Measurements from ENCODE around the gene TEKT2.

Gene TEKT2

DNA sequence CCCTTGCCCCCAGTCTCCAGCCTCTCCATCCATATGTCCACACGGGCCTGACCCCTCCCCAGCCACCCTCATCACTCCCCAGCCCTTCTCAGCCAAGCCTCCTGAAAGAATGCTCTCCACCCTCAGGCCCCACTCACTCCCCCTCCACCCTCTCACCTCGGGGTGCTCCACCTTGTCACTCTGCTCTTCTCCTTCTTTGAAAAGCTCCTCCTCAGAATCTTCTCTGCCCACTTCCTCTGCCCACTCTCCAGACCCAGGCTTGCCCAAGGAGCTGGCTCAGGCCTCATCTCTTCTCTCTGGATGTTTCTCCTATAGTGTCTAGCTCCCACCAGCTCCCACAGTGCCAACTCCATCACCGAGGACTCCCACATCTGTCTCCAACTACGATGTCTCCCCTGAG, 27.3 kb downstream of the TEKT2 start:
- Histone ChIP-seq H3K27me3 (ENCODE audit: insufficient read depth, low read length, poor library complexity, severe bottlenecking) (no peaks in the 10 kb centered on the region), H3K4me2 (ENCODE audit: low read depth, low read length, poor library complexity, severe bottlenecking) (no peak overlapping the region), H3K4me3 (ENCODE audit: low read length, poor library complexity, severe bottlenecking) (no peak overlapping the region), H3K9me2 (replicated peaks; ENCODE audit: low read depth, low read length) (no peaks in the 10 kb centered on the region), H3K9me3 (ENCODE audit: insufficient read depth, low read depth, low read length) (no peaks in the 10 kb centered on the region), H3F3A (ENCODE audit: low read depth) (no peaks in the 10 kb centered on the region), H3K79me2 (ENCODE audit: insufficient read depth, low read length) (no peaks in the 10 kb centered on the region), H3K4me1 (ENCODE audit: insufficient read depth, low read length, poor library complexity, severe bottlenecking) (peaks cover 38% of the 10 kb centered on the region), H3K9ac (ENCODE audit: low read depth, low read length, poor library complexity, severe bottlenecking) (no peak overlapping the region), H4K20me1 (ENCODE audit: insufficient read depth, low read length, poor library complexity, severe bottlenecking) (no peaks in the 10 kb centered on the region), H3K36me3 (ENCODE audit: insufficient read depth, low read length) (no peaks in the 10 kb centered on the region), H2AFZ (ENCODE audit: low read length) (no peak overlapping the region)
- TF ChIP-seq EZH2phosphoT487 (IDR thresholded peaks at IDR 0.05; ENCODE audit: borderline replicate concordance): no peak
- TF ChIP-seq, protein P1, sequence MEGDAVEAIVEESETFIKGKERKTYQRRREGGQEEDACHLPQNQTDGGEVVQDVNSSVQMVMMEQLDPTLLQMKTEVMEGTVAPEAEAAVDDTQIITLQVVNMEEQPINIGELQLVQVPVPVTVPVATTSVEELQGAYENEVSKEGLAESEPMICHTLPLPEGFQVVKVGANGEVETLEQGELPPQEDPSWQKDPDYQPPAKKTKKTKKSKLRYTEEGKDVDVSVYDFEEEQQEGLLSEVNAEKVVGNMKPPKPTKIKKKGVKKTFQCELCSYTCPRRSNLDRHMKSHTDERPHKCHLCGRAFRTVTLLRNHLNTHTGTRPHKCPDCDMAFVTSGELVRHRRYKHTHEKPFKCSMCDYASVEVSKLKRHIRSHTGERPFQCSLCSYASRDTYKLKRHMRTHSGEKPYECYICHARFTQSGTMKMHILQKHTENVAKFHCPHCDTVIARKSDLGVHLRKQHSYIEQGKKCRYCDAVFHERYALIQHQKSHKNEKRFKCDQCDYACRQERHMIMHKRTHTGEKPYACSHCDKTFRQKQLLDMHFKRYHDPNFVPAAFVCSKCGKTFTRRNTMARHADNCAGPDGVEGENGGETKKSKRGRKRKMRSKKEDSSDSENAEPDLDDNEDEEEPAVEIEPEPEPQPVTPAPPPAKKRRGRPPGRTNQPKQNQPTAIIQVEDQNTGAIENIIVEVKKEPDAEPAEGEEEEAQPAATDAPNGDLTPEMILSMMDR (conservative IDR thresholded peaks at IDR 0.05; ENCODE audit: low read length): no peak

DNA sequence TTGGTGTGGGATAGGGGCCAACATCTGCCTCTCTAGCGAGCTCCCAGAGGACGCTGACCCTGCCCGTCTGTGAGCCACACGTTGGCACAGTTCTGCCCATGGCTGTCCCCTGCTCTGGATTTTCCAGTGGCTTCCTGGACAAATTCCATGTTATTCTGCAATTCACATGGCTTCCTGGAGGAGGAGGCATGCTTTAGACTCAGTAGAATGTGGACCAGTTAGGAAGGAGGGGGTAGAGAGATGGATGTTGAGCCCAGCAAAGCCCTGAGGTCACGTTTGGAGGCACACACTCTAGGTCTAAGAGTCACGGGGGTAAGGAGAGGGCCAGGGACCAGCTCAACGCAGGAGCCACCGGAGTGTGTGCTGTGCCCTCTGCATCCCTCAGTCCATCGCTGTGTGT, 28.9 kb downstream of the TEKT2 start:
- no peaks in the 10 kb centered on the region for H3F3A ChIP-seq (ENCODE audit: low read depth)
- H3K36me3 ChIP-seq (ENCODE audit: insufficient read depth, low read length): no peaks in the 10 kb centered on the region
- H3K9me2 ChIP-seq (replicated peaks; ENCODE audit: low read depth, low read length): no peaks in the 10 kb centered on the region
- H2AFZ ChIP-seq (ENCODE audit: low read length): no peak overlapping the region
- no peak overlapping the region for H3K4me3 ChIP-seq (ENCODE audit: low read length, poor library complexity, severe bottlenecking)
- H3K9me3 ChIP-seq (ENCODE audit: insufficient read depth, low read depth, low read length): no peaks in the 10 kb centered on the region
- H3K9ac ChIP-seq (ENCODE audit: low read depth, low read length, poor library complexity, severe bottlenecking): no peak overlapping the region
- H3K79me2 ChIP-seq (ENCODE audit: insufficient read depth, low read length): no peaks in the 10 kb centered on the region
- H3K27me3 ChIP-seq (ENCODE audit: insufficient read depth, low read length, poor library complexity, severe bottlenecking): no peaks in the 10 kb centered on the region
- no peak overlapping the region for H3K4me2 ChIP-seq (ENCODE audit: low read depth, low read length, poor library complexity, severe bottlenecking)
- TF ChIP-seq EZH2phosphoT487 (IDR thresholded peaks at IDR 0.05; ENCODE audit: borderline replicate concordance): no peak
- TF ChIP-seq, protein P1 (conservative IDR thresholded peaks at IDR 0.05; ENCODE audit: low read length): no peak
- peaks cover 31% of the 10 kb centered on the region for H3K4me1 ChIP-seq (ENCODE audit: insufficient read depth, low read length, poor library complexity, severe bottlenecking)
- no peaks in the 10 kb centered on the region for H4K20me1 ChIP-seq (ENCODE audit: insufficient read depth, low read length, poor library complexity, severe bottlenecking)

DNA sequence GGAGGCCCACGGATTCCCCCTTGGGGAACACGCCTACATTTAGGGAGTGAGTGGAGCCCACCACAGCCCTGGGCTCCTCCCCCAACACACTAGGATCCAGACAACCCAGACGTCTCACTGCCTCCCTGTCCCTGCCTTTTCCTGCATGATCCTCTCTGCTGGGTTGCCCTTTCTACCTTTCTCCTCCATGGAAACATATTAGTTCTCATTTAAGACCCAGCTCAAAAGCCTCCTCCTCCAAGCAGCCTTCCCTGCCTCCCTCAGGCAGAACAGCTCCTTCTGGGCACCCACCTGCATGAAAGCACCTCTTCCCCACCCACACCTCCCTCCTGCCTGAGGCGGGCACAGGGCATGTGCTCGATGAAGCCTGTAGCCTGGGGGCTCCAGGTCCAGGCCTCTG, 30.5 kb downstream of the TEKT2 start:
- Histone ChIP-seq H3K9me3 (ENCODE audit: insufficient read depth, low read depth, low read length) (no peaks in the 10 kb centered on the region), H3K4me1 (ENCODE audit: insufficient read depth, low read length, poor library complexity, severe bottlenecking) (peaks cover 17% of the 10 kb centered on the region), H3K79me2 (ENCODE audit: insufficient read depth, low read length) (no peaks in the 10 kb centered on the region), H3K36me3 (ENCODE audit: insufficient read depth, low read length) (no peaks in the 10 kb centered on the region), H4K20me1 (ENCODE audit: insufficient read depth, low read length, poor library complexity, severe bottlenecking) (no peaks in the 10 kb centered on the region), H3K4me3 (ENCODE audit: low read length, poor library complexity, severe bottlenecking) (no peak overlapping the region), H3K4me2 (ENCODE audit: low read depth, low read length, poor library complexity, severe bottlenecking) (no peak overlapping the region), H3K9me2 (replicated peaks; ENCODE audit: low read depth, low read length) (no peaks in the 10 kb centered on the region), H3K9ac (ENCODE audit: low read depth, low read length, poor library complexity, severe bottlenecking) (no peak overlapping the region), H2AFZ (ENCODE audit: low read length) (no peak overlapping the region), H3K27me3 (ENCODE audit: insufficient read depth, low read length, poor library complexity, severe bottlenecking) (no peaks in the 10 kb centered on the region), H3F3A (ENCODE audit: low read depth) (no peaks in the 10 kb centered on the region)
- TF ChIP-seq, protein P1 (conservative IDR thresholded peaks at IDR 0.05; ENCODE audit: low read length): no peak
- no peak for TF ChIP-seq EZH2phosphoT487 (IDR thresholded peaks at IDR 0.05; ENCODE audit: borderline replicate concordance)

All from Loucy (cell line).